K562 (cell line): ENCODE measurements around the gene SPATS2L.

Source experiments
- ATF2 ChIP-seq: sonication (generic); formaldehyde crosslinking; IDR thresholded peaks from 2 replicates; pipeline ENCODE4 v1.8.1; 2022; ENCODE audit warnings: missing genetic modification reagents
- BMI1 ChIP-seq: fragments of 150-350 bp; IDR thresholded peaks from 2 replicates; pipeline ENCODE4 v1.6.1; 2014; ENCODE audit warnings: low read length
- DNMT1 ChIP-seq: fragments of 450-650 bp; IDR thresholded peaks from 2 replicates; pipeline ENCODE4 v1.6.1; 2016; ENCODE audit warnings: antibody characterized with exemption, mild to moderate bottlenecking
- EZH2 ChIP-seq: IDR thresholded peaks from 2 replicates; pipeline ENCODE4 v1.6.1; 2012; ENCODE audit warnings: low read depth, mild to moderate bottlenecking, inconsistent platforms, low read length, borderline replicate concordance
- HDAC2 ChIP-seq: fragments of 450-650 bp; IDR thresholded peaks from 2 replicates; pipeline ENCODE4 v1.6.1; 2016; ENCODE audit warnings: mild to moderate bottlenecking
- MAX ChIP-seq: sonication (generic); formaldehyde crosslinking; IDR thresholded peaks from 2 replicates; pipeline ENCODE4 v1.9.0; 2022; ENCODE audit warnings: mild to moderate bottlenecking, missing genetic modification reagents
- NFIC ChIP-seq: fragments of 450-650 bp; IDR thresholded peaks from 2 replicates; pipeline ENCODE4 v1.6.1; 2017; ENCODE audit warnings: mild to moderate bottlenecking, inconsistent platforms
- POLR2A ChIP-seq: fragments of 450-650 bp; conservative IDR thresholded peaks from 2 replicates; pipeline ENCODE4 v1.6.1; 2016
- RUNX1 ChIP-seq: sonication (generic); IDR thresholded peaks from 2 replicates; pipeline ENCODE4 v1.6.1; 2016; ENCODE audit warnings: antibody characterized with exemption, low read depth

- no peak for TF ChIP-seq NFIC
- TF ChIP-seq BMI1: no peak
- TF ChIP-seq RUNX1: no peak
- no peak for TF ChIP-seq ATF2 (CRISPR knock-in tag)
- TF ChIP-seq DNMT1: no peak
- TF ChIP-seq HDAC2: no peak
- TF ChIP-seq MAX (CRISPR knock-in tag): no peak
- no peak for TF ChIP-seq POLR2A
- no peak for TF ChIP-seq EZH2
These were observed 118.7 kb downstream of the SPATS2L start for GRCh38 chr2:200425026-200425821.
